Small intestine (tissue), 7 donors: ENCODE results near the gene PHACTR1. TPM values are rescaled to one million over a fixed set of nuclear protein-coding genes. Genes with fewer than 3 reads are reported as not detected.

Experiments used
- DNase-seq, 2 donors: peaks; one replicate each; pipeline versions ENCODE4 v3.0.0 to v3.0.0-alpha.2; 2013
- FAIRE-seq: peaks from 2 replicates; lab custom pipeline; 2012; peaks lifted over from hg19 to GRCh38; lab: Jason Lieb, UNC
- H3K27ac ChIP-seq, 3 donors: one replicate each; pipeline ENCODE4 v1.5.1; 2013; ENCODE audit warnings: low read length in 2 of 3, mild to moderate bottlenecking in 2 of 3, control low read depth in 1 of 3, inconsistent platforms in 1 of 3, low read depth in 1 of 3, moderate library complexity in 1 of 3
- H3K27me3 ChIP-seq, 3 donors: one replicate each; pipeline ENCODE4 v1.6.1; 2013; ENCODE audit warnings: low read length in 3 of 3, inconsistent platforms in 1 of 3; ENCODE audit not compliant: control insufficient read depth in 3 of 3, insufficient read depth in 3 of 3
- H3K36me3 ChIP-seq, 3 donors: one replicate each; pipeline ENCODE4 v1.6.1; 2013; ENCODE audit warnings: low read length in 3 of 3, inconsistent platforms in 1 of 3, low read depth in 1 of 3, mild to moderate bottlenecking in 1 of 3, moderate library complexity in 1 of 3; ENCODE audit not compliant: control insufficient read depth in 3 of 3, insufficient read depth in 2 of 3
- H3K4me1 ChIP-seq, 3 donors: one replicate each; pipeline ENCODE4 v1.6.1; 2013; ENCODE audit warnings: low read length in 2 of 3, inconsistent platforms in 1 of 3, low read depth in 1 of 3, mild to moderate bottlenecking in 1 of 3, moderate library complexity in 1 of 3; ENCODE audit not compliant: control insufficient read depth in 3 of 3, insufficient read depth in 2 of 3
- H3K4me3 ChIP-seq, 3 donors: one replicate each; pipeline ENCODE4 v1.5.1; 2013; ENCODE audit warnings: low read length in 3 of 3, control low read depth in 1 of 3, inconsistent platforms in 1 of 3, low read depth in 1 of 3, mild to moderate bottlenecking in 1 of 3, moderate library complexity in 1 of 3
- H3K9me3 ChIP-seq, 2 donors: one replicate each; pipeline ENCODE4 v1.6.1; 2013; ENCODE audit warnings: low read depth in 1 of 2, low read length in 1 of 2; ENCODE audit not compliant: control insufficient read depth in 2 of 2, insufficient read depth in 1 of 2
- WGBS, 3 donors: extraction: QIAGEN DNeasy Blood & Tissue Kit; methylation state at CpG; one replicate each; pipeline ENCODE4 v1.1.7; 2013; 5-methylcytosine and 5-hydroxymethylcytosine counted together
- polyA plus RNA-seq, 4 donors: library from polyadenylated mRNA; stranded (reverse) in 3 of 4; unstranded in 1 of 4; fragments of 200-250 nt in 3 of 4; fragments of 120-200 nt in 1 of 4; gene quantifications; one replicate each; pipeline versions ENCODE4 v1.2.1 to v1.2.3, GENCODE V29; 2013
- donor health status: healthy with polysubstance abuse.
- donor health status: control.
- donor health status: control.
- donor health status: Bipolar disorder and iron deficiency.
- donor health status: healthy.

Gene PHACTR1
- polyA plus RNA-seq, 4 donors, result 0.67 to 3.8 (median 1.8) TPM

GRCh38 chr6:12848964-12849808 lies 132.6 kb downstream of the PHACTR1 start:
- Histone ChIP-seq H3K27ac (no peak overlapping the region), H3K4me3 (no peak overlapping the region), H3K36me3 (no peaks in the 10 kb centered on the region), H3K4me1 (no peaks in the 10 kb centered on the region), H3K27me3 (peaks cover 0 to 3% (median 2%) of the 10 kb centered on the region in 3 donors), H3K9me3 (no peaks in the 10 kb centered on the region)
- FAIRE-seq (no peak), DNase-seq (no peak)
- WGBS, 3 donors, result 75 to 83% (median 79%) methylated on average over 13 of the region's 13 CpGs

GRCh38 chr6:12849809-12850198 lies 133.2 kb downstream of the PHACTR1 start:
- Histone ChIP-seq H3K4me1 (no peaks in the 10 kb centered on the region), H3K9me3 (no peaks in the 10 kb centered on the region), H3K27ac (no peak overlapping the region), H3K36me3 (no peaks in the 10 kb centered on the region), H3K27me3 (peaks cover 0 to 3% (median 2%) of the 10 kb centered on the region in 3 donors), H3K4me3 (no peak overlapping the region)
- FAIRE-seq (no peak), DNase-seq (no peak)
- WGBS, 3 donors, result 59 to 81% (median 76%) methylated on average over 1 of the region's 1 CpG

- no peaks in the 10 kb centered on the region for H3K36me3 ChIP-seq
- H3K9me3 ChIP-seq, result no peaks in the 10 kb centered on the region
- DNase-seq (no peak), FAIRE-seq (no peak)
- H3K4me1 ChIP-seq, result no peaks in the 10 kb centered on the region
- no peak overlapping the region for H3K4me3 ChIP-seq
- 76 to 78% (median 77%) methylated on average over 6 of the region's 6 CpGs for WGBS, 3 donors
- H3K27ac ChIP-seq, result no peak overlapping the region
- peaks cover 0 to 3% (median 2%) of the 10 kb centered on the region in 3 donors for H3K27me3 ChIP-seq
Measured at GRCh38 chr6:12851123-12851695, 134.6 kb downstream of the PHACTR1 start.

- Histone ChIP-seq H3K27me3 (peaks cover 0 to 4% (median 0%) of the 10 kb centered on the region in 3 donors), H3K36me3 (no peaks in the 10 kb centered on the region), H3K4me3 (no peak overlapping the region), H3K27ac (no peak overlapping the region), H3K4me1 (no peaks in the 10 kb centered on the region), H3K9me3 (no peaks in the 10 kb centered on the region)
- FAIRE-seq, result no peak
- 58 to 70% (median 58%) methylated on average over 2 of the region's 2 CpGs for WGBS, 3 donors
- DNase-seq, result no peak
Measured at GRCh38 chr6:12861603-12862002, 145.0 kb downstream of the PHACTR1 start.

- Histone ChIP-seq H3K27me3 (peaks cover 0 to 8% (median 2%) of the 10 kb centered on the region in 3 donors), H3K27ac (no peak overlapping the region), H3K36me3 (no peaks in the 10 kb centered on the region), H3K9me3 (no peaks in the 10 kb centered on the region), H3K4me3 (no peak overlapping the region), H3K4me1 (no peaks in the 10 kb centered on the region)
- 56 to 72% (median 61%) methylated on average over 3 of the region's 3 CpGs for WGBS, 3 donors
- DNase-seq (no peak), FAIRE-seq (no peak)
Measured at GRCh38 chr6:12865117-12865516, 148.6 kb downstream of the PHACTR1 start.

DNA sequence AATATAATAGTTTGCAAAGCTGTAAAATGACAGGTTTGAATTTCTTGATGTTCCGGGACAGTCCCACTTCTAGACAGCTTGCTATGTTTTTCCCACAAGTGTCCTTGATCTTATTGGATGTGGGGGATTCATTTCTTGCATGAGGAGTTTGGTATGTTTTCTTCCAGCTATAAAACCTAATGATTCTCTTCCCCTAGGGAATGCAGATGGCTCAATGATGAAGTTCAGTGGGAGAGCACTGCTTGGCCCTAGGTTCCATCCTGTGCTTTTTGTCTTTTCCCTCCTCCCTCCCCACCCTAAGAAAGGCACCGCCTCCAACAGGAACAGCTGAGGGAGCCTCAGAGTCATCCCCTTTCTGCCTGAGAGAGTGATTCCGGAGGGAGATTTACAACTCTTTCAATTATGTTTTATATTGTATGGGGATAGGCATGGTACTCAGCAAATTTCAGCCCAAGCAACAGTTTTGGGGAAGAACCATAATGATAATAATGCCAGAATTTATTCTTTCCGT lies 149.2 kb downstream of the PHACTR1 start:
- 68 to 72% (median 69%) methylated on average over 4 of the region's 4 CpGs for WGBS, 3 donors
- H3K4me3 ChIP-seq, result no peak overlapping the region
- H3K4me1 ChIP-seq, result no peaks in the 10 kb centered on the region
- no peaks in the 10 kb centered on the region for H3K9me3 ChIP-seq
- H3K36me3 ChIP-seq, result no peaks in the 10 kb centered on the region
- no peak for FAIRE-seq
- H3K27ac ChIP-seq, result no peak overlapping the region
- peaks cover 0 to 8% (median 2%) of the 10 kb centered on the region in 3 donors for H3K27me3 ChIP-seq
- no peak for DNase-seq

DNA sequence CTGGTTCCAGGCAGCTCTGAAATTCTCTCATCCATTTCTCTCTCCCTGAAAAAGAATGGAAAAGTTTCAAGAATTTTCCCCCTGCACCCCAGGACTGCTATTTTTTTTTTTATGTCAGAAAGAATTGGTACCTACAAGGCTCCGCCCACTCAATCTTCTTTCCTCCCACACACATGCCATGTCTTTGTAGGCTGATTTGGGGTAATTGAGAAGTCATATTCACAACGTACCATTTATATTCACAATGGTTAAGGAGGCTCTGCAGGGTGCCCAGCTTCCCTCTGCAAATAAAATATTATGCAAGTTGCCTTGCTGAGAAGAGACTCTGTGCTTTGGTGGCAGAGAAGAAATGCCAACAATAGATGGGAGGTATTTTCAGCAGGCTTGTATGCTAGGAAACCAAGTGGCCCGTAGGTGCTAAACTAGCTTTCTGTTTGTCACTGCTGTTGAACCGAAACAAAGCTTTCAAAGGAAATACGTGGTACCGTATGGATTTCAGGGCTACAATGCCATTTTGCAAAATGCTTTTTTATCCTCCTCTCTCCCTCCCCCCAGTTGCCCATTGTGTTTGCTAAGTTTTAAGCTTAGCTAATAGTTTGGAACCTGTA lies 150.0 kb downstream of the PHACTR1 start:
- DNase-seq, result no peak
- WGBS, 3 donors, result 73 to 76% (median 75%) methylated on average over 6 of the region's 6 CpGs
- Histone ChIP-seq H3K4me1 (no peaks in the 10 kb centered on the region), H3K4me3 (no peak overlapping the region), H3K27ac (no peak overlapping the region), H3K9me3 (no peaks in the 10 kb centered on the region), H3K36me3 (no peaks in the 10 kb centered on the region), H3K27me3 (peaks cover 0 to 8% (median 2%) of the 10 kb centered on the region in 3 donors)
- FAIRE-seq, result no peak

GRCh38 chr6:12869816-12870432 lies 153.4 kb downstream of the PHACTR1 start:
- peaks cover 0 to 6% (median 2%) of the 10 kb centered on the region in 3 donors for H3K27me3 ChIP-seq
- no peaks in the 10 kb centered on the region for H3K9me3 ChIP-seq
- H3K27ac ChIP-seq, result no peak overlapping the region
- H3K4me3 ChIP-seq, result no peak overlapping the region
- WGBS, 3 donors, result 17 to 47% (median 33%) methylated on average over 2 of the region's 2 CpGs
- no peak for DNase-seq
- no peaks in the 10 kb centered on the region for H3K4me1 ChIP-seq
- no peak for FAIRE-seq
- no peaks in the 10 kb centered on the region for H3K36me3 ChIP-seq
